AG04449 (cell line): ENCODE measurements around the gene HSD3B7.

Source experiments
- CTCF ChIA-PET: fragments of 350-600 bp; formaldehyde crosslinking; extraction: SDS; loops from one replicate; lab custom pipeline; 2021; ENCODE audit warnings: antibody characterized with exemption; lab: Yijun Ruan, JAX
- POLR2A ChIA-PET: fragments of 400-600, 350-600 bp; formaldehyde crosslinking; extraction: SDS; loops from one replicate; lab custom pipeline; 2020; ENCODE audit warnings: antibody characterized with exemption, inconsistent platforms; lab: Yijun Ruan, JAX
- DNase-seq: peaks from one replicate; pipeline ENCODE4 v3.0.0-alpha.2; 2010; ENCODE audit warnings: low read depth, low spot score
- H3K4me3 ChIP-seq: 2 replicates; pipeline ENCODE4 v1.5.1; 2011; ENCODE audit warnings: low read depth, mild to moderate bottlenecking, control low read depth, low read length
- TF ChIP-seq, protein P1 (sequence below): IDR thresholded peaks from one replicate; pipeline ENCODE4 v1.5.1; 2011; ENCODE audit warnings: mild to moderate bottlenecking, moderate library complexity, low read length, control low read depth, inconsistent platforms; ENCODE audit not compliant: insufficient read depth; ENCODE audit errors: missing control alignments

The HSD3B7 gene

GRCh38 chr16:30953511-30954124 lies 31.4 kb upstream of the HSD3B7 start:
- TF ChIP-seq, protein P1, sequence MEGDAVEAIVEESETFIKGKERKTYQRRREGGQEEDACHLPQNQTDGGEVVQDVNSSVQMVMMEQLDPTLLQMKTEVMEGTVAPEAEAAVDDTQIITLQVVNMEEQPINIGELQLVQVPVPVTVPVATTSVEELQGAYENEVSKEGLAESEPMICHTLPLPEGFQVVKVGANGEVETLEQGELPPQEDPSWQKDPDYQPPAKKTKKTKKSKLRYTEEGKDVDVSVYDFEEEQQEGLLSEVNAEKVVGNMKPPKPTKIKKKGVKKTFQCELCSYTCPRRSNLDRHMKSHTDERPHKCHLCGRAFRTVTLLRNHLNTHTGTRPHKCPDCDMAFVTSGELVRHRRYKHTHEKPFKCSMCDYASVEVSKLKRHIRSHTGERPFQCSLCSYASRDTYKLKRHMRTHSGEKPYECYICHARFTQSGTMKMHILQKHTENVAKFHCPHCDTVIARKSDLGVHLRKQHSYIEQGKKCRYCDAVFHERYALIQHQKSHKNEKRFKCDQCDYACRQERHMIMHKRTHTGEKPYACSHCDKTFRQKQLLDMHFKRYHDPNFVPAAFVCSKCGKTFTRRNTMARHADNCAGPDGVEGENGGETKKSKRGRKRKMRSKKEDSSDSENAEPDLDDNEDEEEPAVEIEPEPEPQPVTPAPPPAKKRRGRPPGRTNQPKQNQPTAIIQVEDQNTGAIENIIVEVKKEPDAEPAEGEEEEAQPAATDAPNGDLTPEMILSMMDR: peak; percentile 78
- ChIA-PET POLR2A (interaction anchor here (0.6 to 1.5 kb wide), 3 partner anchors 118 to 512 kb away, joined by 3 to 4 read pairs (median 3); partner anchors contain the start of gene FUS), CTCF (interaction anchor here (0.6 to 8.4 kb wide), 37 partner anchors 12 to 919 kb away, joined by 3 to 103 read pairs (median 5); partner anchors contain the start of genes ARMC5, FBXL19, FUS and HSD3B7)
- DNase-seq: no peak
- no peak overlapping the region for H3K4me3 ChIP-seq

DNA sequence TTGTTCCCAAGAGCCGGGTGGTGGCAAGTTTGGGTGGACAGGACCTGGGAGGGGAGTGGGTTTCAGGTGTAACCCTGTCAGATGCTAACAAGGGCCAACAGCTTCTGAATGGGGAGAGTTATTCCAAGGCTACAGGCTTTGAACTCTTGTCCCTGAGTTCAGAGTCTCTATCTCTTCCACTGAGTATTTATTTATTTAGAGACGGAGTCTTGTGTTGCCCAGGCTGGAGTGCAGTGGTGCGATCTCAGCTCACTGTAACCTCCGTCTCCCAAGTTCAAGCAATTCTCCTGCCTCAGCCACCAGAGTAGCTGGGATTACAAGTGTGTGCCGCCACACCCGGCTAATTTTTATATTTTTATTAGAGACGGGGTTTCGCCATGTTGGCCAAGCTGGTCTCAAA lies 30.0 kb upstream of the HSD3B7 start:
- POLR2A ChIA-PET: interaction anchor here (0.7 kb wide), 1 partner anchor 13 kb away, joined by 3 read pairs; no protein-coding TSS in a partner anchor
- no peak for DNase-seq
- CTCF ChIA-PET: interaction anchor here (0.8 to 8.4 kb wide), 17 partner anchors 14 to 914 kb away, joined by 3 to 103 read pairs (median 11); partner anchors contain the start of genes ARMC5, FUS, HSD3B7 and KAT8
- TF ChIP-seq, protein P1: no peak
- no peak overlapping the region for H3K4me3 ChIP-seq

- ChIA-PET POLR2A (interaction anchor here (0.5 kb wide), 1 partner anchor 80 kb away, joined by 3 read pairs; no protein-coding TSS in a partner anchor), CTCF (interaction anchor here (1.0 to 8.4 kb wide), 5 partner anchors 11 to 912 kb away, joined by 3 to 103 read pairs (median 5); partner anchors contain the start of gene VKORC1)
- no peak for DNase-seq
- H3K4me3 ChIP-seq: peak overlapping the region; percentile 84
- TF ChIP-seq, protein P1: peak; percentile 53
Measured at GRCh38 chr16:30956601-30957455, 28.2 kb upstream of the HSD3B7 start.

DNA sequence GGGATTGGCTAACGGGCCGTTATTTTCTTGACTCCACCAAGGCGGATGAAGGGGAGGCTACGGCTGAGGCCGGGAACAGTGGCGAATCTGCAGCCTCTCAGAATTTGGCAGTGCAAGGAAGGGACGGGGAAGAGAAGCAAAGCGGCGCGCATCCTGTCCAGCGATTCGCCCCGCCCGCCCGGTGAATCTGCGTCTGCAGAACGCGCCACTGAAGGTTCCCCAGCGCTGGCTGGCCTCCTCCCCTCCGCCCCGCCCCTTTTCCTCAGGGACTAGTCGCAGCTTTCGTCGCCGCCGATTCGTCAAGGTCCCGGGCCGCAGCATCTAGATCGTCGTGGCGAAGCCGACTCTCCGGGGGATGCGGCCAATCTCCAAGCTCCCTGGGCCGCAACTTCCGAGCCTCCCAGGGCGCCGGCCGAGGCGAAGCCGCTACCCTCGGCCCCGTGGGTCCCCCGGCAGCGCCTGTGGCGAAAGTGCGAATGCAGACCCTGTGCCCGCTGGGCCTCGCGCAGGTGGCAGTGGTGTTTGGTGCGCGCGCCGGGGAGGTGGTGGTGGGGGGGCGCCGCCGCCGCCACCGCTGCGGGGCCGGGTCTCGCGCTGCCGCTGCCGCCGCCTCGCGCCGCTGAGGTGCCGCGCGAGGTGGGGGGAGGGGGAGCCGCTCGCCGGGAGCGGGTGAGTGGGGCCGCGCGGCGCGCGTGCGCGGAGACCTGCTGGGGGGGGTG lies 27.4 kb upstream of the HSD3B7 start, which contains the start of gene SETD1A:
Gene SETD1A, plus strand, starts transcription at position 299 of the 719 bp plus-strand sequence. CDS start 978 bp downstream, outside the sequence.
- POLR2A ChIA-PET: interaction anchor here (0.5 kb wide), 1 partner anchor 79 kb away, joined by 3 read pairs; no protein-coding TSS in a partner anchor
- H3K4me3 ChIP-seq: peak within 1 kb of the TSS; percentile 84
- TF ChIP-seq, protein P1: no peak
- CTCF ChIA-PET: interaction anchor here (1.0 kb wide), 1 partner anchor 11 kb away, joined by 3 read pairs; no protein-coding TSS in a partner anchor
- DNase-seq: peak; percentile 75

- DNase-seq: no peak
- TF ChIP-seq, protein P1: peak; percentile 17
- ChIA-PET CTCF (interaction anchor here (1.0 to 1.6 kb wide), 4 partner anchors 10 to 184 kb away, joined by 3 to 11 read pairs (median 4); partner anchors contain the start of gene HSD3B7), POLR2A (interaction anchor here (0.9 to 1.4 kb wide), 3 partner anchors 20 to 222 kb away, joined by 3 to 4 read pairs (median 3); partner anchors contain the start of genes ZNF646 and ZNF668)
- H3K4me3 ChIP-seq: peak overlapping the region; percentile 84
Measured at GRCh38 chr16:30958175-30959079, 26.6 kb upstream of the HSD3B7 start.
